Activated effector memory CD4-positive, alpha-beta T cell treated with Interleukin-2 at 50 U/mL for 16 hours (primary cell): ENCODE measurements around the gene CD200.
"Not testable (repeated sequence)": the region's sequence is repeated elsewhere in the genome, so short reads cannot be mapped to it uniquely, and the experiment has no call there.

Source experiments
- DNase-seq: peaks from one replicate; pipeline ENCODE4 v3.0.0-alpha.2; 2020

The CD200 gene

DNA sequence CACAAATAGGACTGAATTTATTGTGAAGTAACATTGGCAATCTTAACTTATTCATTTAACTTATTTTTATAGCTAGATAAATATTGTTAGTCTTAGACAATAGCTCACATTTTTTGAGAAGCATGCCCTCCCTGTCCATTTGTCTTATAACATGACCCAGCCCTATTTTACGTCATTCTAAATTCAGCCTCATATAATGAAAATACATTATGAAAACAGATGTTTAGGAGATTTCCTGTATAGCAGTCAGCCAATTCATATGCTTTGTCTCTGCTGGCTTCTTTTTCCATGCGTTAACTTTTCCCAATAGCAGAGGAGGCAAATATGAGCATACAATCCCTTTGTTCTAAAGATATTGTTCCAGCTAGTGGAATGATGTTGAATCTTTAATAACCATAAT, 29.3 kb downstream of the CD200 start:
- DNase-seq = no peak

DNA sequence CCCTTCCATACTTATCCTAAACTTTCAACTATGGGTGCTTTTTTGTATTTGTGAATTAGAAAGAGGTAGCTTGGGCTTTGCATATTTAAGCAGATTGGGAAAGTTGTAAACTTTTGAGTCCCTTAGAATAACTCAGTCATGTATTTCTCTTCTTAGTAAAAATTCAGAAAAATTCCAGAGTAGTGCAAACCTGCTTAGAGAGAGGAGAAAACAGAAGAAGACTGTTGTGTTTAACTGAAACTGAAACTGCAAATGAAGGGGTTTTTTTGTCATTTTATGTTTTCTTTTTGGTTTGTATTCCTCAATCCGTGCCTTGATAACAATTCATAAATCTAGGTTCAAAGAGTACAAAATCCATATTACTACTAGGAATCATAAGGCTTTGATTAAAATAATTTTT, 31.3 kb downstream of the CD200 start:
- DNase-seq = no peak

DNA sequence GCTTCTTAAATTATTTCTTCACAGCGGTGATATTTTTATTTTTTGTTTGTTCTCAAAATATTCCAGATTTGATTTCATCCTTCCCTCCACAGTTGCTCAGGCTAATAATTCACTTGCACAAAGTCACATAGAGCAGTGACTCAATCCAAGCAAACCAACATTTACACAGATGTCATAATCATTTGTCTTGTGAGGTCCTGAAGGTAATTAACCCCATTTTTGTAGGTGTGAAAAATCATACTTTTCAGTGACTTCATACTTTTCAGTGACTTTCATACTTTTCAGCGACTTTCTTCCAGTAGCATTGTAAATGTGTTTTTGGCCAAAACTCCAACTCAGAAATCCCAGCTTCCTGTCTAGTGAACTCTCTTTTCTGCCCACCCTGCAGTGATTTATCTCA, 32.1 kb downstream of the CD200 start:
- DNase-seq = no peak

DNA sequence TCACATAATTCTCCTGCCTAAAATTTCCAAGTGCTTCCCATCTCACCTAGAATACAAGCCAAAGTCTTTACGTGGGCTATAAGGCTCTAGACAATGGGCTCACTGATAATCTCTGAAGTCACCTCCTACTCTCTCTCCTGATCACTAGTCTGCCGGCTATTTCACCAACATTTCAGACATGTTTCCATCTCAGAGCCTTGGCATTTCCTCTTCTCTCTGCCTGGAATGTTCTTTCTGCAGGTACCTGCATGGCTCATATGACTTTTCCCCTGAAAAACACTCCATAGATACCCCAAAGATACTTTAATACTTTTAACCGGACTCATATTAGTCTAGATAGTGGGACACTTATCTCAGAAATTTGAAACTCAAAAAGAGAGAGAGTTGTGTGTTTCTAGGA, 32.7 kb downstream of the CD200 start:
- DNase-seq = no peak

DNA sequence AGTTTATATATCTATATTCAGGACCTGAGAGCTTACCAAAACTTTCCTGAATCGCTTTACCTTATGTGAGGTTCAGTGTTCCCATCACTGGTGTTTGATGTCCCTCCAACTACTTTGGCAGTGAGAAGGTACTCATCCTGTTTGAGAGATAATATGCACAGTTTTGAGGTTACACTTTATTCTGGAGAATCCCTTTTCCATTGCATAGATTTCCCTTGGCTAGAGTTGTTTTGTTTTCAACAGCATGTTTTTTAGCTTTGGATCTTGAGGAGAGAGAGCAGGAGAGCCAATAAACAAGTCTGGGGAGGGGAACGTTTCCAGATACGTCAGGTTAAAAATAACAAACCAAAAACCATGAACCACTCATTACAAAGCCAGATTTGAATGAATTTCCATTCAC, 33.6 kb downstream of the CD200 start:
- DNase-seq = no peak

DNA sequence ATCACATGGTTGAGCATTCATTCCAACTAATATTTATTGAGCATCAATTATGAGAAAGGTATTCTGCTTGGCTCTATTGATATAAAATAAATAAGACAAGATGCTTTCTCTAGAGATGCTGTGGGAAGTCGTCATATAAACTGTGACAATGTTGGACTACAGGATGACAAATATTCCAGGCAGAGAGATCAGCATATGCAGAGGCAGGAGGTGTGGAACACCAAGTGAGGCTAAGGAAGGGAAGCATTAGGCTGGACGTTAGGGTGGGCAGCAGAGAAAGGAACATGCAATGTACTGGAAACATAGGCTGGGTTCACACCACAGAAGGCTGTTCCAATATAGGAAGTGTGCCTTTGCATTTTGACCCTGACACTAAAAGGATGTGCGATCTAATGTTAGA, 38.6 kb downstream of the CD200 start:
- DNase-seq = no peak

DNA sequence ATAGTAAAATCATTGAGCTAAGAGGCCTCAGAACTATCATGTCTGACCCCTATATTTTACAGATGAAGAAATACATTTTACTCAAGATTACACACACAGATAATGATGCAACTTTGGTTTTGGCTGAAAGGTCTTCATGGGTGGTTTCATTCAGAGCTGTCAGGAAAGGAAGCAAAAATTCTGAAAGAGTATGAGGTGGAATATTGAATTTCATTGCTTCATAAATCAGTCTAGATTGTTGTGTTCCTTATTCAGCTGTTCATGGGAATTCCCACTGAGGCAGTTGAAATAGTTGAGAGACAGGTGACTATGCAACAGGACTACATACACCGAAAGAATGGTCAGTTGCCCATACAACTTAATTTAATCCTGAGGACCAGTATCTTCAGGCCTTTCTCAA, 39.4 kb downstream of the CD200 start:
- DNase-seq = no peak

DNA sequence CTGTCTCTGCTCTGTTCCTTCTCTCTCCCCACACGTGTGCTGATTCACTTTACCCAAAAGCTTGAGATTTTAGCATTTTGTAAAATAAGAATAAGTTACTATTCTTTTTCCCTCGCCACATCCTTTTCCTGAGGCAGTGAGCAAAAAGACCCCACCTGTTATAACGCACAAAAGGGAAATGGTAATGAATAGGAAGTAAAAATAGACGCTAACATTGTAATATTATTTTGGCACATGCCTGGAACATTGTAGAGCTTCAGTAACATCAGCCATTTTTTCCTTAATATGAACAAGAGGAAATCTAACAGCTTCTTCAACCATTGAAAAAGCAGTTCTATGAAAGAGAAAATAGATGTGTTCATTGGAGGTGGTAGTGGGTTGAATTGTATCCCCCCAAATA, 40.5 kb downstream of the CD200 start:
- DNase-seq = no peak

DNA sequence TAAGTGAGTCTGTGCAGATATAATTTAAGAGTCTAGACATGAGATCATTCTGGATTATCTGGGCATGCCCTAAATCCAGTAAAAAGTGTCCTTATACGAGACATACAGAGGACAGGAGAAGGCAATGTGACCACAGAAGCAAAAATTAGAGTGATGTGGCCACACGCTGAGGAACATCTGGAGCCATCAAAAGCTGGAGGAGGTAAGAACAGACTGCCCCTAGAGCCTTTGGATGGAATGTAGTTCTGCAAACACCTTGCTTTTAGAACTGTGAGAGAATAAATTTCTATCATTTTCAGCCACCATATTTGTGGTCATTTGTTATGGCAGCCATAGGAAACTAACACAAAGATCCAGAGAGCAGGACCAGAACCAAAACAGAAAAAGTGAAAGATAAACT, 41.0 kb downstream of the CD200 start:
- no peak for DNase-seq

DNA sequence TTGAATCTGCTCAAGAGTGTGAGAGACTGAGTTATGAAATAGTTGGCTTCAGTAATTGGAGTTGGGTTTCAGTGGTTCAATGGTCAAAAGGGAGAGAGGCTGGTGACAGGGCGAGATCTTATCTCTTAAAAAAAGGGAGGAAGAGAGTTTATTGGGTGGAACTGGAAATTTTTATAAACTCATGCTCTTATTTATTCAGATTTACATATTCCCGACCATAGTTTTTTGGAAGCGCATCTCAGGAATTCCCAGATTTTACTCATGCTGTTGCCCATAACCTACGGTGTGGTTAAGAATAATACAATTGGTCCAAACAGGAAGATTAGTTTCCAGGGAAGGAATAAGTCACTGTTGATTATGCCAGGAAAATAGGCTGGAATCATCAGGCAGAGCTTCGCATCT, 41.4 kb downstream of the CD200 start:
- DNase-seq = no peak

DNA sequence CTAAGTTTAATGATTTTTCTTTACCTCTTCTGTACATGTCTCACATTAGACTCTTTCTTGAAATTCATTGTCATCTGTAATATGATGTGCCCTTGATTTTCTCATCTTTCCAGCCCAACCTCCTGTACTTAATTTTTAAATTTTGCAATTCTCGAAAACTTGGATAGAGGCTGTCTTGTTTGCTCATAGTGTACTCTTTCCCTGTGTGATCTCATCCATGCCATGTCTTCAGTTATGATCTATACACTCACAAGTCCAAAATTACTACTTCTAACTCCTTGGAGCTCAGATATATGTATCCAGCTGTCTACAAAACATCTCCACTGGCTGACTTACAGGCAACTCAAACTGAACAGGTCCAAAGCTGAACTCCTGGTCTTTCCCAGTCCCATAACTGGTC, 42.2 kb downstream of the CD200 start:
- DNase-seq = no peak

DNA sequence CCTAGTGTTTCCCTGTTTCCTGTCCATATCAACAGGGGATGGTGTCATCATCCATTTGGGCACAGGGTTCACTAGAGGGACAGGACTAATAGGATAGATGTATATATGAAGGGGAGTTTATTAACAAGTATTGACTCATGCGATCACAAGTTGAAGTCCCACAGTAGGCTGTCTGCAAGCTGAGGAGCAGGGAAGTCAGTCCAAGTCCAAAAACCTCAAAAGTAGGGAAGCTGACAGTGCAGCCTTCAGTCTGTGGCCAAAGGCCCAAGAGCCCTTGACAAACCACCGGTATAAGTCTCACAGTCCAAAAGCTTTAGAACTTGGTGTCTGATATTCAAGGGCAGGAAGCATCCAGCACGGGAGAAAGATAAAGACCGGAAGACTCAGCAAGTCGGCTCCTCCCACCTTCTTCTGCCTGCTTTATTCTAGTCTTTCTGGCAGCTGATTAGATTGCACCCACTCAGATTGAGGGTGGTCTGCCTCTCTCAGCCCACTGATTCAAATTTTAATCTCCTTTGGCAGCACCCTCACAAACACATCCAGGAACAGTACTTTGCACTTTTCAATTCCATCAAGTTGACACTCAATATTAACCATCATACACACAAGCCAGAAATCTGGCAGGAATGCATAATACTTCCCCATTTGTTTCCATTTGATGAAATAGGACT, 43.4 kb downstream of the CD200 start:
- no peak for DNase-seq

DNA sequence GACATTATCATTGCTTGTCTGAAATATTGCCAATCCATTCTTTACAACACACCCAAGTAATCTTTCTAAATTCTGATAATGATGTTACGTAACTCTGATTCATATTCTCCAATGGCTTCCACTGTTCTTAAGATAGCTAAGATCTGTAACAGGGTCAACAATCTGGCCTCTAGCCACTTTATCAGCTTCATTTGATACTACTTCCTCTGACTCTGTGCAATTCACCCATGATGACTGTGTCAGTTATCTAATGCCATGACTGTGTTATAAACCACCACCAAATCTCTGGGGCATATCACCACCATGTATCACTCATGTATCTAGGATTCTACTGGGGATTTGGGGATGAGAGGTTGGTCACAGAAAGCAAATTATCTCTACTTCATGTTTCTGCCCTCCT, 44.0 kb downstream of the CD200 start:
- DNase-seq = no peak

DNA sequence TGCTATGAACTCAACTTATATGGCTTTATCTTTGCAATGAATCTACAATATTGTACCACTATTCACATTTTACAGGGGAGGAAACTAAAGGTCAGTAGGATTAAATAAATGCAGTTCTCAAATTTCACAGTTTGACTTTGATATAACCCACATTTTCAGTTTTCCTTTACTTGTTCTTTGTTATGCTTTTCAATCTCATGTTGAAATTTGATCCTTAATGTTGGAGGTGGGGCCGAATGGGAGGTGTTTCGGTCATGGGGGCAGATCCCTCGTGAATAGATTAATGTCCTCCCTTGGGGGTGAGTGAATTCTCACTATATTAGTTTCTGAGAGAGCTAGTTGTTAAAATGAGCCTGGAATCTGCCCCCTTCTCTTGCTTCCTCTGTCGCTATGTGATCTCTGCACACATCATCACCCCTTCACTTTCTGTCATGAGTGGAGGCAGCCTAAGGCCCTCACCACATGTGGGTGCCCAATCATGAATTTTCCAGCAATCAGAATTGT, 44.7 kb downstream of the CD200 start:
- DNase-seq = no peak

DNA sequence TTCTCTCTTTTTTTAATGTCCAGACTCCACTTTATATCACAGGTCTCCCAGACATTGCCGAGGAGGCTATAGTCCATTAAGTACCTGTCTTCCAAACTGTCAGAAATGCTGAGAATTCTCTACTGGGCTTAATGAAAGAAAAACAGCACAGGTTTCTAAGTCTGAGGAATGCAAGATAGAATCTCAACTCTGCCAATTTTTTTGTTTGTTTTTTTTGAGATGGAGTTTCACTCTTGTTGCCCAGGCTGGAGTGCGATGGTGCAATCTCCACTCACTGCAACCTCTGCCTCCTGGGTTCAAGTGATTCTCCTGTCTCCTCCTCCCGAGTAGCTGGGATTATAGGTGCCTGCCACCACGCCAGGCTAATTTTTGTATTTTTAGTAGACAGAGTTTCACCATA, 45.4 kb downstream of the CD200 start:
- not testable (repeated sequence) for DNase-seq

DNA sequence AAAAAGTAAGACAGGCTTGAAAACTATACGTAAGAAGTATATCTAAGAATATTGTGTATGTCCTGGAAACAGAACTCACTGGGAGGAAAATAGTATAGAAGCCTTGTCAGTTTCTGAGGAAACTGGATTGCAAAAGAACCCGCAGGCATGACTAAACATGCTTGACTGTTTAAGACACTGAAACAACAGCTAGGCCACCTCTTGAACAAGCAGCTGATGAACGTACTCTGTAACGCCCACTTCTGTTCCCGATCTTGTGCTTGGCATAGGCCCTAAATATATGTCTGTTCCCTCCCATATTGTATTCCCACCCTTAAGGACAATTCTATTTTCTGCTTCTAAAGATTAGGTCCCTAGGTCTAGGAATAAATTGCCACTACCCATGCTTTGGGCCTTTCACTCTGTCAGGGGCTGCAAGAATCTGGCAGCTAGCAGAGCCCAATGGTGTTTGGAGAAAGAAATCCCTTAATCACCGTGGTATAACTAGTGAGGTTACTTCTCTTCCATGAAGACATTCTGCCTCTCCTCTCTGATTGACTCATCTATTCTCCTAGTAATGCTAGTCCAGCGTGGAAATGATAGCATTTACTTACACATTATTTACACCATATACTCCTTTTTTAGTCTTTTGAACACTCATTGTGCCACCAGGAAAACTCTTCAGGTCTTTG, 46.2 kb downstream of the CD200 start:
- DNase-seq = no peak

DNA sequence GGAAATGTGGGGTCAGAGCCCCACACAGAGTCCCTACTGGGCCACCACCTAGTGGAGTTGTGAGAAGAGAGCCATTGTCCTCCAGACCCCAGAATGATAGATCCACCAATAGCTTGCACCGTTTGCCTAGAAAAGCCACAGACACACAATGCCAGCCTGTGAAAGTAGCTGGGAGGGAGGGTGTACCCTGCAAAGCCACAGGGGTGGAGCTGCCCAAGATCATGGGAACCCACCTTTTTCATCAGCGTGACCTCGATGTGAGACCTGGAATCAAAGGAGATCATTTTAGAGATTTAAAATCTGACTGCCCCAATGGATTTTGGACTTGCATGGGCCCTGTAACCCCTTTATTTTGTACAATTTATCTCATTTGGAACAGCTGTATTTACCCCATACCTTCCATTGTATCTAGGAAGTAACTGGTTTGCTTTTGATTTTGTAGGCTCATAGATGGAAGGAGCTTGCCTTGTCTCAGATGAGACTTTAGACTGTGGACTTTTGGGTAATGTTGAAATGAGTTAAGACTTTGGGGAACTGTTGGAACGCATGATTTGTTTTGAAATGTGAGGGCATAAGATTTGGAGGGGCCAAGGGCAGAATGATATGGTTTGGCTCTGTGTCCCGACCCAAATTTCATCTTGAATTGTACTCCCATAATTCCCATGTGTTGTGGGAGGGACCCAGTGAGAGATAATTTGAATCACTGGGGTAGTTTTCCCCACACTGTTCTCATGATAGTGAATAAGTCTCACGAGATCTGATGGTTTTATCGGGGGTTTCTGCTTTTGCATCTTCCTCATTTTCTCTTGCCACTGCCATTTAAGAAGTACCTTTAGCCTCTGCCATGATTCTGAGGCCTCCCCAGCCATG, 49.0 kb downstream of the CD200 start:
- DNase-seq = no peak

DNA sequence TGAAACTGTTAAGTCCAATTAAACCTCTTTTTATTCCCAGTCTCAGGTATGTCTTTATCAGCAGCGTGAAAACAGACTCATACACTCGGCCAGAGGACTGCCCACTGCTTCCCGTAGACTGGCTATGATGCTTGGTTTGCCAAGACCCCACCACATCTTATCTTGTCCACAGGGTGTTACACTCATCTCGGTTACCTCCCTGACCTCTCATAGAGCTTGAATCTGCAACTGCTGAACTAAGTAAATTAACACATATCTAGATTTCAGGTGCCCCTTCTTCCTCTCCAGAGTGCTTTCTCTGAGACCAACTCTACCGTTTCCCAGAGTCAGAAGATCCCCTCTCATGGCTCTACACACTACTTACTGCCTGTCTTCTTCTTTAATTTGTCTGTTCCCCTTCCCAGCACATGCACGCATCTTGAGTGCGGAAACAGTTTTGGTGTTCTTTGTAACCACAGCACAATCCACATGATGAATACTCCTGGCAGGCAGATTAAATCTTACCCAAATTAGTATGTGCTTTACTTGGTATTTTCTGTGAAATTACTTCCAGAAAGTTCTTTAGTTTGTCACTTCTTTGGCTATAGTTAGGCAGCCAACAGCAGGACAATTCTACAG, 49.7 kb downstream of the CD200 start:
- DNase-seq = no peak

DNA sequence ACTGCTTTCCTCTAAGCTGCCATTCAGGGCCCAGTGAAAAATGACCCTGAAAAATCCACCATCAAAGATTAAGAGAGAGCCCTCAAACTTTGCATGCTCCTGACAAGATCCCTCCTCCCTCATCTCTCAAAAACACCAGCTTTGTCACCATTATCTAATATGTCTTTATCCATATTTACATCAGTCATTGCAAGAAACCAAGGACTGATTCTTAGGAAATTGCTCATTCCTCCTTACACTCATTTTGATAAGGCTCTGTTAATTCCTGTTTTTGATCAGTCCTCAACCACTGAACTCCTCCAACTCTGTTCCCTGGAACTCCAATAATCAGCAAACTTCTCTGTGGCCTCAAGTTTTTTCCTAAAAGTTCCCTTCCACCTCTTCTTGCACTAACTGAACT, 51.8 kb downstream of the CD200 start:
- DNase-seq = no peak

DNA sequence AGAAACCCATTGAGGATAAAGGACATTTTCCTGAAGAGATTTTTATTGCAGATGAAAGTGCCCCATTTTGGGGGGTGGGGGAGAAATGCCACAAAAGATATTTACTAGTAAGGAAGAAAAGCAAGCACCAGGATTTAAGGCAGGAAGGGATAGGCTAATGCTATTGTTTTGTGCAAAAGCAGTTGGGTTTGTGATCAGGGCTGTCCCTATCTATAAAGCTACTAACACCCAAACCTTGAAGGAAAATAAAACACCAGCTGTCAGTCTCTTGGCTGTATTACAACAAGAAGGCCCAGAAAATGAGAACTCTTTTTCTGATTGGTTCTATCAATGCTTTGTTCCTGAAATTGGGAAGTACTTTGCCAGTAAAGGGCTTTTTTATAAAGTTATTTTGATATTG, 56.0 kb downstream of the CD200 start:
- no peak for DNase-seq

DNA sequence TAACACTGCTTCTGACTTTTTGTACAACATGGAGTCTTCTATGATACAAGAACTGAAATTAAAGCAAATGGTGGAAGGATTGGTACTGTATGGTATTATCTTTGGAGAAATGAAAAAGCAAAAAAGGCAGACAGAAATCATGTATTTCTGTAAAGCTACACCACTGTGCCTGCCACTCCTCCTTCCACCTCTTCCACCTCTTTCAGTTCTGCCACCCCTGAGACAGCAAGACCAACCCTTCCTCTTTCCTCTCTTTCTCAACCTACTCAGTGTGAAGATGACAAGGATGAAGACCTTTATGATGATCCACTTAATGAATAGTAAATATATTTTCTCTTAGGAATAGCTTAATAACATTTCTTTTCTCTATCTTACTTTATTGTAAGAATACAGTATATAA, 57.0 kb downstream of the CD200 start:
- DNase-seq = no peak

DNA sequence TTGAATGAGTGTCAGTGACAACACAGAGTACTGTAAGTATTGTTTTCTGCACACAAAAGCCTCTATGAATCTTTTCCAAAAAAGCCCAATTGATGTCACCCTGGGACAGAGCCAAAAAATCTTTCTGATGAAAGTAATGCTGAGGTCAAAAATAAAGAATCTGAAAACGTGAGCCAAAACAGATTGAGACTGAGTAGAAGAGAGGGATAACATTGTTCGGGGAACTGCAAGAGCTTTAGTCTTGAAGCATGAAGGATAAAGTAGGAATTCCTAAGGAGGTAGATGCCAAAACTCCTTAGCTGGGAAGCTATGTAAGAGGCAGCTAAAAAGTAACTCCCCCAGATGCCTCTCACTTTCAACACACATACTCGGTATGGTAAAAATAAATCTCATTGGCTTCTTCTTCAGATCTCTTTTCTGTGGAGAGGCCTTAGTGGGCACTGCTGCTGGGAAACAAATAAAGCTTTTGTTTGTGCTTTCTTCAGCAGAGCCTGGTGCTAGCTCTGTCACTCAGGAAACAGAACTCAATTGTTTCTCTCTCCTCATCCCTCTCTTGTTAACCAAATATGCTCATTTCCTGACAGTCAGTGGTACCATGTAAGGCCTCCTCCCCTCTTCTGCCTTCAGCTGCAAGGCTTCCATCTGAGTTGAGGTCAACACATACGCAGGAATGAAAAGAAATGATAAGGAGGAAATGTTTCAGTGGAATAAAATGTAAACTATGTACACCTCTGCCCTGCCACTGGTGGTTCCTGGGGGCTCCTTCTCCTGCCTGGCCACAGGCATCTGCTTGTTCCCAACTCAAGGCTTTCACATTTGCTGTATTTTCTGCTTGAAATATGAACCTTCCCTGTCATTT, 58.1 kb downstream of the CD200 start:
- DNase-seq = no peak

DNA sequence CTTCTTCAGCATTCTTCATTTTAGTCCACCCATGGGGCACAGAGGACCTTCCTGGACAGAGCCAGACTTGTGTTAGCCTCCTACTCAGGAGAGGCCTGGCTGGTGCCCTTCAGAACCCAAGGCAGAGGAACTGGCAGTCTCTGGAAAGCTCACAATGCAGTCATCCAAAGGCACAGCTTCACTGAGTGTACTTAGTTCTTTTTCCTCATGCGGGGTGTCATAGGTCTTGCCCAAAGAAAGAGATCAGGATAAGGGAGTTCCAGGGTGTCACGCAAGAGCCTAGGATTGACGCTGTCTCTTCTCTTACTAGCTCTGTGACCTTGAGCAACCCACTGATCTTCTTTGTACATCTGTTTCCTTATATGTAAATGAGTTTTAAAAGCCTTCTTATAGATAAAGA, 58.7 kb downstream of the CD200 start:
- DNase-seq = no peak
